Body of pancreas (tissue), 4 donors: Measurements from ENCODE around the gene PRAMEF11. TPM values are rescaled to one million over a fixed set of nuclear protein-coding genes. Genes with fewer than 3 reads are reported as not detected.
"Not testable (repeated sequence)": the region's sequence is repeated elsewhere in the genome, so short reads cannot be mapped to it uniquely, and the experiment has no call there.

Experiments used
- ATAC-seq: fragments of 150-250 bp; one replicate; pipeline ENCODE4 v1.9.1; 2016
- DNase-seq, 4 donors: peaks; one replicate each; pipeline ENCODE4 v3.0.0-alpha.2; 2019
- H3K27ac ChIP-seq, 4 donors: fragments of 200-600 bp; sonication (generic); 1 replicate in 3 of 4; 2 replicates in 1 of 4; pipeline versions ENCODE4 v1.5.1 to v1.6.1; 2016 to 2019; ENCODE audit warnings: mild to moderate bottlenecking in 1 of 4, mixed read lengths in 1 of 4, moderate library complexity in 1 of 4
- H3K27me3 ChIP-seq, 2 donors: fragments of 200-600 bp; sonication (generic); one replicate each; pipeline ENCODE4 v1.6.0; 2016; ENCODE audit warnings: mild to moderate bottlenecking in 1 of 2
- H3K36me3 ChIP-seq, 2 donors: fragments of 200-600 bp; sonication (generic); replicated peaks in 1 of 2; 2 replicates each; pipeline ENCODE4 v1.5.1; 2016; ENCODE audit warnings: low read depth in 2 of 2; ENCODE audit not compliant: insufficient read depth in 1 of 2
- H3K4me1 ChIP-seq: fragments of 200-600 bp; sonication (generic); one replicate; pipeline ENCODE4 v1.6.0; 2016
- H3K4me3 ChIP-seq, 2 donors: fragments of 200-600 bp; sonication (generic); 1 replicate in 1 of 2; 2 replicates in 1 of 2; pipeline ENCODE4 v1.5.1; 2016 to 2019
- H3K9me3 ChIP-seq, 3 donors: fragments of 200-600 bp; sonication (generic); 1 replicate in 2 of 3; 2 replicates in 1 of 3; pipeline ENCODE4 v1.5.1; 2016
- CTCF ChIP-seq, 7 experiments: fragments of 450-650 bp in 4 of 7; fragments of 200-600 bp in 3 of 7; sonication (generic) in 3 of 7; IDR thresholded peaks; one replicate each; pipeline ENCODE4 v1.5.1; 2016 to 2019; ENCODE audit warnings: antibody characterized with exemption in 7 of 7
- POLR2A ChIP-seq, 3 donors: fragments of 450-650 bp; IDR thresholded peaks; one replicate each; pipeline ENCODE4 v1.6.1; 2016; ENCODE audit warnings: antibody characterized with exemption in 3 of 3, mild to moderate bottlenecking in 2 of 3
- WGBS, 2 donors: methylation state at CpG; one replicate each; pipeline ENCODE4 v1.1.5; 2017; 5-methylcytosine and 5-hydroxymethylcytosine counted together
- intact Hi-C: fragments of 100-400 bp; cut with DNase I; formaldehyde crosslinking; loops from one replicate; pipeline ENCODE4 v1.15.1; 2023
- total RNA-seq, 2 donors: library from RNA; depleted of rRNA; stranded (reverse); fragments of >200 nt; gene quantifications; one replicate each; pipeline ENCODE4 v1.1.0, GENCODE V29; 2016

The PRAMEF11 gene
- total RNA-seq, 2 donors from 2014 or later, result not detected

- H3K4me3 ChIP-seq, result no peak overlapping the region
- H3K4me1 ChIP-seq, result no peaks in the 10 kb centered on the region
- no peaks in the 10 kb centered on the region for H3K9me3 ChIP-seq
- H3K36me3 ChIP-seq, result no peaks in the 10 kb centered on the region
- 22 to 44% methylated on average over 2 of the region's 2 CpGs for WGBS, 2 donors
- no peak for TF ChIP-seq POLR2A (IDR thresholded peaks at IDR 0.05)
- TF ChIP-seq CTCF (IDR thresholded peaks at IDR 0.05), result no peak
- intact Hi-C loops, result no loop called here
- no peak overlapping the region for H3K27ac ChIP-seq
- DNase-seq (no peak), ATAC-seq (no peak)
- no peaks in the 10 kb centered on the region for H3K27me3 ChIP-seq
Measured at GRCh38 chr1:12811409-12811784, 19.8 kb downstream of the PRAMEF11 start.

- H3K4me3 ChIP-seq, result no peak overlapping the region
- H3K27ac ChIP-seq, result no peak overlapping the region
- no peaks in the 10 kb centered on the region for H3K4me1 ChIP-seq
- DNase-seq, result no peak
- whole genome bisulfite sequencing, 2 donors, result 20 to 53% methylated on average over 1 to 5 of the region's 5 CpGs
- TF ChIP-seq POLR2A (IDR thresholded peaks at IDR 0.05), result no peak
- TF ChIP-seq CTCF (IDR thresholded peaks at IDR 0.05), result no peak
- H3K27me3 ChIP-seq, result no peaks in the 10 kb centered on the region
- no peaks in the 10 kb centered on the region for H3K36me3 ChIP-seq
- intact Hi-C loops, result no loop called here
- no peak for ATAC-seq
- H3K9me3 ChIP-seq, result no peaks in the 10 kb centered on the region
Measured at GRCh38 chr1:12810691-12811408, 20.4 kb downstream of the PRAMEF11 start.

GRCh38 chr1:12809933-12810332, 21.3 kb downstream of the PRAMEF11 start:
- no peaks in the 10 kb centered on the region for H3K4me1 ChIP-seq
- intact Hi-C loops, result no loop called here
- DNase-seq (no peak), ATAC-seq (no peak)
- no peaks in the 10 kb centered on the region for H3K27me3 ChIP-seq
- WGBS, 2 donors, result 64% methylated on average over 1 of the region's 1 CpG; no CpG with 5 or more reads in 1 of the 2 donors
- no peak overlapping the region for H3K4me3 ChIP-seq
- TF ChIP-seq CTCF (IDR thresholded peaks at IDR 0.05) (no peak), POLR2A (IDR thresholded peaks at IDR 0.05) (no peak)
- H3K27ac ChIP-seq, result no peak overlapping the region
- H3K9me3 ChIP-seq, result no peaks in the 10 kb centered on the region
- no peaks in the 10 kb centered on the region for H3K36me3 ChIP-seq

GRCh38 chr1:12799730-12800129, 31.5 kb downstream of the PRAMEF11 start:
- intact Hi-C loops, result no loop called here
- WGBS, 2 donors, result 35 to 47% methylated on average over 2 of the region's 2 CpGs
- no peaks in the 10 kb centered on the region for H3K36me3 ChIP-seq
- H3K27me3 ChIP-seq, result no peaks in the 10 kb centered on the region
- TF ChIP-seq POLR2A (IDR thresholded peaks at IDR 0.05) (no peak), CTCF (IDR thresholded peaks at IDR 0.05) (no peak)
- H3K27ac ChIP-seq, result no peak overlapping the region
- H3K4me1 ChIP-seq, result no peaks in the 10 kb centered on the region
- no peak overlapping the region for H3K4me3 ChIP-seq
- DNase-seq (no peak), ATAC-seq (no peak)
- no peaks in the 10 kb centered on the region for H3K9me3 ChIP-seq

GRCh38 chr1:12798911-12799310, 32.3 kb downstream of the PRAMEF11 start:
- WGBS, 2 donors, result 45% methylated on average over 4 of the region's 4 CpGs; no CpG with 5 or more reads in 1 of the 2 donors
- Histone ChIP-seq H3K4me1 (no peaks in the 10 kb centered on the region), H3K36me3 (no peaks in the 10 kb centered on the region), H3K27me3 (no peaks in the 10 kb centered on the region), H3K9me3 (no peaks in the 10 kb centered on the region), H3K27ac (no peak overlapping the region), H3K4me3 (no peak overlapping the region)
- TF ChIP-seq POLR2A (IDR thresholded peaks at IDR 0.05), result no peak
- TF ChIP-seq CTCF (IDR thresholded peaks at IDR 0.05), result no peak
- DNase-seq (no peak), ATAC-seq (no peak)
- intact Hi-C loops, result no loop called here

- ATAC-seq, intact Hi-C loops, H3K4me3 ChIP-seq, DNase-seq, H3K36me3 ChIP-seq, H3K27me3 ChIP-seq, H3K27ac ChIP-seq, H3K9me3 ChIP-seq, H3K4me1 ChIP-seq: not testable (repeated sequence)
- WGBS, 2 donors, result 60 to 64% methylated on average over 2 to 3 of the region's 5 CpGs
Measured at GRCh38 chr1:12791097-12791496, 40.1 kb downstream of the PRAMEF11 start, which contains the start of gene PRAMEF1. Gene PRAMEF1, plus strand, starts transcription at chr1:12791397. Its CDS starts 1,831 bp downstream, at chr1:12793228.

GRCh38 chr1:12784729-12785128, 46.5 kb downstream of the PRAMEF11 start:
- H3K27me3 ChIP-seq, H3K9me3 ChIP-seq, DNase-seq, H3K4me1 ChIP-seq, H3K36me3 ChIP-seq, H3K27ac ChIP-seq, intact Hi-C loops, H3K4me3 ChIP-seq, ATAC-seq: not testable (repeated sequence)
- WGBS, 2 donors, result 69 to 81% methylated on average over 7 to 8 of the region's 8 CpGs
